GM23338 (cell line): ENCODE measurements around the gene CEP68. TPM values are rescaled to one million over a fixed set of nuclear protein-coding genes. Genes with fewer than 3 reads are reported as not detected.

Experiments
- ATAC-seq: fragments of 200-7000 bp; cut with Tn5 transposase; 3 replicates; pipeline ENCODE4 v1.9.1; 2020
- DNase-seq: peaks from one replicate; pipeline ENCODE4 v3.0.0-alpha.2; 2015; ENCODE audit warnings: low spot score
- H2AFZ ChIP-seq: fragments of 200-600 bp; sonication (generic); 2 replicates; pipeline ENCODE4 v1.8.0; 2016; ENCODE audit warnings: antibody characterized with exemption, mild to moderate bottlenecking, moderate library complexity
- H3F3A ChIP-seq: fragments of 200-600 bp; sonication (generic); replicated peaks from 2 replicates; pipeline ENCODE4 v1.8.0; 2017; ENCODE audit warnings: antibody characterized with exemption, mixed run types, low read depth
- H3K27ac ChIP-seq: fragments of 200-600 bp; sonication (generic); 2 replicates; pipeline ENCODE4 v1.6.1; 2016; ENCODE audit warnings: low read depth
- H3K27me3 ChIP-seq: fragments of 200-600 bp; sonication (generic); 2 replicates; pipeline ENCODE4 v1.8.0; 2016; ENCODE audit warnings: mild to moderate bottlenecking, mixed run types, moderate library complexity; ENCODE audit not compliant: insufficient read depth
- H3K36me3 ChIP-seq: fragments of 200-600 bp; sonication (generic); 2 replicates; pipeline ENCODE4 v1.8.0; 2016; ENCODE audit warnings: mild to moderate bottlenecking; ENCODE audit not compliant: insufficient read depth
- H3K4me1 ChIP-seq: fragments of 200-600 bp; sonication (generic); 2 replicates; pipeline ENCODE4 v1.8.0; 2016; ENCODE audit warnings: mild to moderate bottlenecking, moderate library complexity; ENCODE audit not compliant: insufficient read depth
- H3K4me2 ChIP-seq: fragments of 200-600 bp; sonication (generic); 2 replicates; pipeline ENCODE4 v1.7.1; 2017; ENCODE audit warnings: mixed run types
- H3K4me3 ChIP-seq: fragments of 200-600 bp; sonication (generic); 2 replicates; pipeline ENCODE4 v1.6.1; 2016; ENCODE audit warnings: mixed run types
- H3K79me2 ChIP-seq: fragments of 200-600 bp; sonication (generic); replicated peaks from 2 replicates; pipeline ENCODE4 v1.8.0; 2017; ENCODE audit warnings: mild to moderate bottlenecking; ENCODE audit not compliant: insufficient read depth
- H3K9me2 ChIP-seq: fragments of 200-600 bp; sonication (generic); 2 replicates; pipeline ENCODE4 v1.8.0; 2017; ENCODE audit not compliant: insufficient read depth
- H4K20me1 ChIP-seq: fragments of 200-600 bp; sonication (generic); replicated peaks from 2 replicates; pipeline ENCODE4 v1.8.0; 2017; ENCODE audit warnings: mild to moderate bottlenecking; ENCODE audit not compliant: insufficient read depth
- H3K27ac Mint-ChIP-seq: 2 replicates; pipeline ENCODE4 v1.8.0; 2020; ENCODE audit warnings: inconsistent platforms, mild to moderate bottlenecking, moderate library complexity, mixed read lengths
- H3K27me3 Mint-ChIP-seq: 3 replicates; pipeline ENCODE4 v1.8.0; 2022; ENCODE audit warnings: low read depth, mild to moderate bottlenecking, moderate library complexity, mixed read lengths, inconsistent platforms; ENCODE audit not compliant: insufficient read depth, poor library complexity
- H3K36me3 Mint-ChIP-seq: 3 replicates; pipeline ENCODE4 v1.8.0; 2021; ENCODE audit warnings: low read depth, mild to moderate bottlenecking, inconsistent platforms, moderate library complexity, mixed read lengths
- H3K4me1 Mint-ChIP-seq: 3 replicates; pipeline ENCODE4 v1.8.0; 2020; ENCODE audit warnings: mild to moderate bottlenecking, inconsistent platforms, mixed read lengths
- H3K4me3 Mint-ChIP-seq: 3 replicates; pipeline ENCODE4 v1.8.0; 2021; ENCODE audit warnings: moderate library complexity, mild to moderate bottlenecking, inconsistent platforms, mixed read lengths
- H3K9me3 Mint-ChIP-seq: 3 replicates; pipeline ENCODE4 v1.8.0; 2020; ENCODE audit warnings: moderate library complexity, mild to moderate bottlenecking, inconsistent platforms, mixed read lengths
- CREB1 ChIP-seq: fragments of 250-450 bp; sonication (Bioruptor Pico); IDR thresholded peaks from 2 replicates; pipeline ENCODE4 v1.5.0; 2020; ENCODE audit warnings: low read depth, mild to moderate bottlenecking, moderate library complexity
- EZH2 ChIP-seq: fragments of 200-600 bp; sonication (generic); IDR thresholded peaks from one replicate; pipeline ENCODE4 v1.8.0; 2017; ENCODE audit warnings: antibody characterized with exemption, mild to moderate bottlenecking, low read depth; ENCODE audit not compliant: unreplicated experiment
- EZH2phosphoT487 ChIP-seq: fragments of 200-600 bp; sonication (generic); IDR thresholded peaks from one replicate; pipeline ENCODE4 v1.8.1; 2018; ENCODE audit warnings: antibody characterized with exemption; ENCODE audit not compliant: unreplicated experiment
- JUNB ChIP-seq: IDR thresholded peaks from one replicate; pipeline ENCODE4 v1.6.1; 2016; ENCODE audit warnings: antibody characterized with exemption; ENCODE audit not compliant: unreplicated experiment
- NANOG ChIP-seq: IDR thresholded peaks from 2 replicates; pipeline ENCODE4 v1.6.1; 2016; ENCODE audit warnings: antibody characterized with exemption, borderline replicate concordance
- POLR2AphosphoS5 ChIP-seq: IDR thresholded peaks from 2 replicates; pipeline ENCODE4 v1.6.1; 2016; ENCODE audit warnings: antibody characterized with exemption, low read depth
- REST ChIP-seq: IDR thresholded peaks from one replicate; pipeline ENCODE4 v1.6.1; 2018; ENCODE audit warnings: antibody characterized with exemption; ENCODE audit not compliant: unreplicated experiment
- STAT1 ChIP-seq: IDR thresholded peaks from one replicate; pipeline ENCODE4 v1.6.1; 2016; ENCODE audit warnings: antibody characterized with exemption; ENCODE audit not compliant: unreplicated experiment
- ZNF114 ChIP-seq: fragments of 250-450 bp; sonication (Bioruptor Pico); IDR thresholded peaks from 2 replicates; pipeline ENCODE4 v1.5.0; 2020; ENCODE audit warnings: mild to moderate bottlenecking, moderate library complexity
- ZNF331 ChIP-seq: fragments of 250-450 bp; sonication (Bioruptor Pico); IDR thresholded peaks from 2 replicates; pipeline ENCODE4 v1.5.0; 2020; ENCODE audit warnings: low read depth, mild to moderate bottlenecking, moderate library complexity
- polyA plus RNA-seq: library from polyadenylated mRNA; unstranded; fragments of >200 nt; fragmentation: Nextera tagmentation; extraction: Ambion mirVana; gene quantifications from 2 replicates; pipeline ENCODE4 v1.2.1, GENCODE V29; 2016
- total RNA-seq: library from RNA; depleted of rRNA; stranded (reverse); fragments of >200 nt; shearing (Covaris generic); gene quantifications from 2 replicates; pipeline ENCODE4 v1.2.3, GENCODE V29; 2014
- TF ChIP-seq, protein P1 (sequence below), 2 experiments: fragments of 200-600 bp in 1 of 2; sonication (generic) in 1 of 2; conservative IDR thresholded peaks; 2 replicates each; pipeline versions ENCODE4 v1.5.1 to v1.6.1; 2016 to 2017; ENCODE audit warnings: antibody characterized with exemption in 2 of 2, low read depth in 2 of 2, mild to moderate bottlenecking in 2 of 2, moderate library complexity in 1 of 2
- TF ChIP-seq, protein P2 (sequence below): IDR thresholded peaks from 2 replicates; pipeline ENCODE4 v1.6.1; 2016; ENCODE audit warnings: antibody characterized with exemption
- TF ChIP-seq, protein P3 (sequence below): fragments of 250-450 bp; sonication (Bioruptor Pico); IDR thresholded peaks from 2 replicates; pipeline ENCODE4 v1.5.0; 2020; ENCODE audit warnings: mild to moderate bottlenecking, moderate library complexity

Gene CEP68
- total and polyA plus RNA-seq, 2 experiments from 2014 or later = 13.0 to 24.4 TPM

DNA sequence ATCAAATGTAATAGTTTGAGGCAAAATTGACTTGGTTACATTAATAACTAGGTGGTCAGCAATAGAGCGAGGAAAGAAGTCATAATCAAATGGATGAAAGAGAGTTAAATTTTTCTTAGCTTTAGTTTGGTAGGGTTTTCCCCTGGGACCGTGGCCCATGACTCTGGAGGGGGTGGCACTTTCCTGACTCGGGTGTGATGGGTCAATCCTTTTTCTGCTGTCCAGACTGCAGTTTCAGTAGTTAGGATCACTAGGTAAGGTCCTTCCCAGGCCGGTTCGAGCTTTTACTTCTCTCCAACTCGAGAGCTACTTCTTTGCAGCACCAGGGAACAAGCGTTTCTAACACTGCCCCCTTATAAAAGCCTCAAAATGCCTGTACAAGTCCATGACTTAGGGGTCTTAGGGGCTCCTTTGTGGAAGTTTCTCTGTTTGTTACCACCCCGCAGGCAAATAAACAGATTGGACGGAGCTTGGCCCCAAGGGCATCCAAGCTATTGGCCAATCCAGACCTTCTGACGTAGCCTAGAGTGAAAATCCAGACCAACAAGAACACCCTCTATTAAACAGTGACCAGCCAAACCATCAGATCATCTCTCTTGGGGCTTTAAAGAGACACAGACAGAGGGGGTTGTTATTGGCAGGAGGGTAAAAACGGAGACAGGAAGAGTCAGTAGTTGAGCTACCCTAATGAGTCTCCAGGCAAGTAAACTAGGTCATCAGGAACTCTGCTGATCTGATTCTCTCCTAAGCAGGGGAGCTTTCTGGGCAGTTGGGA is 9.4 kb upstream of the CEP68 start:
- H3K4me1 Mint-ChIP-seq = peaks cover 24% of the 10 kb centered on the region
- Histone ChIP-seq H3K4me3 (no peak overlapping the region), H3K79me2 (no peaks in the 10 kb centered on the region), H3K9me2 (0 out of 2 replicates have a peak, but pooled peaks cover 3% of the 10 kb centered on the region), H2AFZ (no peak overlapping the region), H3K27ac (no peak overlapping the region), H4K20me1 (no peaks in the 10 kb centered on the region; the same call in 1 of the 2 replicates), H3K27me3 (no peaks in the 10 kb centered on the region), H3K4me1 (peaks cover 16% of the 10 kb centered on the region; the same call in 1 of the 2 replicates), H3K36me3 (peaks cover 25% of the 10 kb centered on the region), H3F3A (no peaks in the 10 kb centered on the region), H3K4me2 (no peak overlapping the region)
- H3K27me3 Mint-ChIP-seq = peaks cover 10% of the 10 kb centered on the region
- peaks cover 37% of the 10 kb centered on the region for H3K9me3 Mint-ChIP-seq
- ATAC-seq = no peak
- no peak overlapping the region for H3K4me3 Mint-ChIP-seq
- TF ChIP-seq EZH2phosphoT487 = no peak
- TF ChIP-seq ZNF114 (CRISPR knock-in tag) = no peak
- TF ChIP-seq REST = no peak
- TF ChIP-seq EZH2 = no peak
- TF ChIP-seq, protein P1, sequence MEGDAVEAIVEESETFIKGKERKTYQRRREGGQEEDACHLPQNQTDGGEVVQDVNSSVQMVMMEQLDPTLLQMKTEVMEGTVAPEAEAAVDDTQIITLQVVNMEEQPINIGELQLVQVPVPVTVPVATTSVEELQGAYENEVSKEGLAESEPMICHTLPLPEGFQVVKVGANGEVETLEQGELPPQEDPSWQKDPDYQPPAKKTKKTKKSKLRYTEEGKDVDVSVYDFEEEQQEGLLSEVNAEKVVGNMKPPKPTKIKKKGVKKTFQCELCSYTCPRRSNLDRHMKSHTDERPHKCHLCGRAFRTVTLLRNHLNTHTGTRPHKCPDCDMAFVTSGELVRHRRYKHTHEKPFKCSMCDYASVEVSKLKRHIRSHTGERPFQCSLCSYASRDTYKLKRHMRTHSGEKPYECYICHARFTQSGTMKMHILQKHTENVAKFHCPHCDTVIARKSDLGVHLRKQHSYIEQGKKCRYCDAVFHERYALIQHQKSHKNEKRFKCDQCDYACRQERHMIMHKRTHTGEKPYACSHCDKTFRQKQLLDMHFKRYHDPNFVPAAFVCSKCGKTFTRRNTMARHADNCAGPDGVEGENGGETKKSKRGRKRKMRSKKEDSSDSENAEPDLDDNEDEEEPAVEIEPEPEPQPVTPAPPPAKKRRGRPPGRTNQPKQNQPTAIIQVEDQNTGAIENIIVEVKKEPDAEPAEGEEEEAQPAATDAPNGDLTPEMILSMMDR (conservative IDR thresholded peaks at IDR 0.05; ENCODE audit: low read depth in 2 of 2) = no peak
- TF ChIP-seq CREB1 (CRISPR knock-in tag) = no peak
- no peak for TF ChIP-seq POLR2AphosphoS5
- TF ChIP-seq ZNF331 (CRISPR knock-in tag) = no peak
- no peak for TF ChIP-seq STAT1
- TF ChIP-seq JUNB = no peak
- TF ChIP-seq NANOG = no peak
- TF ChIP-seq, protein P2, sequence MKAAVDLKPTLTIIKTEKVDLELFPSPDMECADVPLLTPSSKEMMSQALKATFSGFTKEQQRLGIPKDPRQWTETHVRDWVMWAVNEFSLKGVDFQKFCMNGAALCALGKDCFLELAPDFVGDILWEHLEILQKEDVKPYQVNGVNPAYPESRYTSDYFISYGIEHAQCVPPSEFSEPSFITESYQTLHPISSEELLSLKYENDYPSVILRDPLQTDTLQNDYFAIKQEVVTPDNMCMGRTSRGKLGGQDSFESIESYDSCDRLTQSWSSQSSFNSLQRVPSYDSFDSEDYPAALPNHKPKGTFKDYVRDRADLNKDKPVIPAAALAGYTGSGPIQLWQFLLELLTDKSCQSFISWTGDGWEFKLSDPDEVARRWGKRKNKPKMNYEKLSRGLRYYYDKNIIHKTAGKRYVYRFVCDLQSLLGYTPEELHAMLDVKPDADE = no peak
- TF ChIP-seq, protein P3, sequence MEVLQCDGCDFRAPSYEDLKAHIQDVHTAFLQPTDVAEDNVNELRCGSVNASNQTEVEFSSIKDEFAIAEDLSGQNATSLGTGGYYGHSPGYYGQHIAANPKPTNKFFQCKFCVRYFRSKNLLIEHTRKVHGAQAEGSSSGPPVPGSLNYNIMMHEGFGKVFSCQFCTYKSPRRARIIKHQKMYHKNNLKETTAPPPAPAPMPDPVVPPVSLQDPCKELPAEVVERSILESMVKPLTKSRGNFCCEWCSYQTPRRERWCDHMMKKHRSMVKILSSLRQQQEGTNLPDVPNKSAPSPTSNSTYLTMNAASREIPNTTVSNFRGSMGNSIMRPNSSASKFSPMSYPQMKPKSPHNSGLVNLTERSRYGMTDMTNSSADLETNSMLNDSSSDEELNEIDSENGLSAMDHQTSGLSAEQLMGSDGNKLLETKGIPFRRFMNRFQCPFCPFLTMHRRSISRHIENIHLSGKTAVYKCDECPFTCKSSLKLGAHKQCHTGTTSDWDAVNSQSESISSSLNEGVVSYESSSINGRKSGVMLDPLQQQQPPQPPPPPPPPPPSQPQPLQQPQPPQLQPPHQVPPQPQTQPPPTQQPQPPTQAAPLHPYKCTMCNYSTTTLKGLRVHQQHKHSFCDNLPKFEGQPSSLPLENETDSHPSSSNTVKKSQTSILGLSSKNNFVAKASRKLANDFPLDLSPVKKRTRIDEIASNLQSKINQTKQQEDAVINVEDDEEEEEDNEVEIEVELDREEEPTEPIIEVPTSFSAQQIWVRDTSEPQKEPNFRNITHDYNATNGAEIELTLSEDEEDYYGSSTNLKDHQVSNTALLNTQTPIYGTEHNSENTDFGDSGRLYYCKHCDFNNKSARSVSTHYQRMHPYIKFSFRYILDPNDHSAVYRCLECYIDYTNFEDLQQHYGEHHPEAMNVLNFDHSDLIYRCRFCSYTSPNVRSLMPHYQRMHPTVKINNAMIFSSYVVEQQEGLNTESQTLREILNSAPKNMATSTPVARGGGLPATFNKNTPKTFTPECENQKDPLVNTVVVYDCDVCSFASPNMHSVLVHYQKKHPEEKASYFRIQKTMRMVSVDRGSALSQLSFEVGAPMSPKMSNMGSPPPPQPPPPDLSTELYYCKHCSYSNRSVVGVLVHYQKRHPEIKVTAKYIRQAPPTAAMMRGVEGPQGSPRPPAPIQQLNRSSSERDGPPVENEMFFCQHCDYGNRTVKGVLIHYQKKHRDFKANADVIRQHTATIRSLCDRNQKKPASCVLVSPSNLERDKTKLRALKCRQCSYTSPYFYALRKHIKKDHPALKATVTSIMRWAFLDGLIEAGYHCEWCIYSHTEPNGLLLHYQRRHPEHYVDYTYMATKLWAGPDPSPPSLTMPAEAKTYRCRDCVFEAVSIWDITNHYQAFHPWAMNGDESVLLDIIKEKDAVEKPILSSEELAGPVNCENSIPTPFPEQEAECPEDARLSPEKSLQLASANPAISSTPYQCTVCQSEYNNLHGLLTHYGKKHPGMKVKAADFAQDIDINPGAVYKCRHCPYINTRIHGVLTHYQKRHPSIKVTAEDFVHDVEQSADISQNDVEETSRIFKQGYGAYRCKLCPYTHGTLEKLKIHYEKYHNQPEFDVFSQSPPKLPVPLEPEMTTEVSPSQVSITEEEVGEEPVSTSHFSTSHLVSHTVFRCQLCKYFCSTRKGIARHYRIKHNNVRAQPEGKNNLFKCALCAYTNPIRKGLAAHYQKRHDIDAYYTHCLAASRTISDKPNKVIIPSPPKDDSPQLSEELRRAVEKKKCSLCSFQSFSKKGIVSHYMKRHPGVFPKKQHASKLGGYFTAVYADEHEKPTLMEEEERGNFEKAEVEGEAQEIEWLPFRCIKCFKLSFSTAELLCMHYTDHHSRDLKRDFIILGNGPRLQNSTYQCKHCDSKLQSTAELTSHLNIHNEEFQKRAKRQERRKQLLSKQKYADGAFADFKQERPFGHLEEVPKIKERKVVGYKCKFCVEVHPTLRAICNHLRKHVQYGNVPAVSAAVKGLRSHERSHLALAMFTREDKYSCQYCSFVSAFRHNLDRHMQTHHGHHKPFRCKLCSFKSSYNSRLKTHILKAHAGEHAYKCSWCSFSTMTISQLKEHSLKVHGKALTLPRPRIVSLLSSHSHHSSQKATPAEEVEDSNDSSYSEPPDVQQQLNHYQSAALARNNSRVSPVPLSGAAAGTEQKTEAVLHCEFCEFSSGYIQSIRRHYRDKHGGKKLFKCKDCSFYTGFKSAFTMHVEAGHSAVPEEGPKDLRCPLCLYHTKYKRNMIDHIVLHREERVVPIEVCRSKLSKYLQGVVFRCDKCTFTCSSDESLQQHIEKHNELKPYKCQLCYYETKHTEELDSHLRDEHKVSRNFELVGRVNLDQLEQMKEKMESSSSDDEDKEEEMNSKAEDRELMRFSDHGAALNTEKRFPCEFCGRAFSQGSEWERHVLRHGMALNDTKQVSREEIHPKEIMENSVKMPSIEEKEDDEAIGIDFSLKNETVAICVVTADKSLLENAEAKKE (CRISPR knock-in tag) = no peak
- no peak for DNase-seq
- H3K36me3 Mint-ChIP-seq = peaks cover 78% of the 10 kb centered on the region
- no peak overlapping the region for H3K27ac Mint-ChIP-seq
